Mesendoderm (in vitro differentiated cells): ENCODE data around the gene MAGI2.

Source experiments
- DNase-seq: peaks from one replicate; pipeline ENCODE4 v3.0.0; 2013
- H2AK5ac ChIP-seq: 2 replicates; pipeline ENCODE4 v1.6.1; 2013; ENCODE audit warnings: low read length, inconsistent platforms
- H2BK120ac ChIP-seq: 2 replicates; pipeline ENCODE4 v1.6.1; 2013; ENCODE audit warnings: low read depth, mild to moderate bottlenecking, low read length, moderate library complexity, mixed read lengths
- H2BK15ac ChIP-seq: replicated peaks from 2 replicates; pipeline ENCODE4 v1.6.1; 2013; ENCODE audit warnings: low read depth, mild to moderate bottlenecking, moderate library complexity
- H2BK5ac ChIP-seq: 2 replicates; pipeline ENCODE4 v1.6.1; 2013; ENCODE audit warnings: low read length, inconsistent platforms
- H3K18ac ChIP-seq: 2 replicates; pipeline ENCODE4 v1.6.1; 2013; ENCODE audit warnings: mild to moderate bottlenecking, low read length, mixed read lengths
- H3K23ac ChIP-seq: one replicate; pipeline ENCODE4 v1.6.1; 2013; ENCODE audit warnings: low read length
- H3K27ac ChIP-seq: 2 replicates; pipeline ENCODE4 v1.5.1; 2013; ENCODE audit warnings: low read depth, mild to moderate bottlenecking, inconsistent platforms, low read length, moderate library complexity
- H3K27me3 ChIP-seq: 2 replicates; pipeline ENCODE4 v1.6.1; 2013; ENCODE audit warnings: low read length, control low read depth, mild to moderate bottlenecking, inconsistent platforms; ENCODE audit not compliant: insufficient read depth, poor library complexity
- H3K36me3 ChIP-seq: 2 replicates; pipeline ENCODE4 v1.6.1; 2013; ENCODE audit warnings: low read length, inconsistent platforms; ENCODE audit not compliant: control insufficient read depth, insufficient read depth
- H3K4ac ChIP-seq: one replicate; pipeline ENCODE4 v1.6.1; 2013; ENCODE audit warnings: low read depth, mild to moderate bottlenecking, low read length, moderate library complexity
- H3K4me1 ChIP-seq: 2 replicates; pipeline ENCODE4 v1.6.1; 2013; ENCODE audit warnings: low read depth, low read length, inconsistent platforms; ENCODE audit not compliant: control insufficient read depth
- H3K4me2 ChIP-seq: 2 replicates; pipeline ENCODE4 v1.6.1; 2013; ENCODE audit warnings: low read length
- H3K4me3 ChIP-seq: 2 replicates; pipeline ENCODE4 v1.5.1; 2013; ENCODE audit warnings: mild to moderate bottlenecking, low read length
- H3K56ac ChIP-seq: one replicate; pipeline ENCODE4 v1.6.1; 2013; ENCODE audit warnings: low read length
- H3K79me1 ChIP-seq: 2 replicates; pipeline ENCODE4 v1.6.1; 2013; ENCODE audit warnings: low read length, inconsistent platforms
- H3K79me2 ChIP-seq: 2 replicates; pipeline ENCODE4 v1.6.1; 2013; ENCODE audit warnings: mild to moderate bottlenecking, low read length; ENCODE audit not compliant: control insufficient read depth, insufficient read depth
- H3K9ac ChIP-seq: 2 replicates; pipeline ENCODE4 v1.6.1; 2013; ENCODE audit warnings: low read length, inconsistent platforms
- H4K5ac ChIP-seq: one replicate; pipeline ENCODE4 v1.6.1; 2013; ENCODE audit warnings: low read length
- H4K8ac ChIP-seq: one replicate; pipeline ENCODE4 v1.6.1; 2013; ENCODE audit warnings: low read depth, mild to moderate bottlenecking, control low read depth, low read length, moderate library complexity
- WGBS: extraction: QIAGEN DNeasy Blood & Tissue Kit; methylation state at CpG from one replicate; pipeline ENCODE4 v1.1.7; 2013; ENCODE audit warnings: low lambda C conversion rate, missing lambda C conversion rate; ENCODE audit not compliant: insufficient coverage; ENCODE audit errors: extremely low coverage; 5-methylcytosine and 5-hydroxymethylcytosine counted together

Gene MAGI2

DNA sequence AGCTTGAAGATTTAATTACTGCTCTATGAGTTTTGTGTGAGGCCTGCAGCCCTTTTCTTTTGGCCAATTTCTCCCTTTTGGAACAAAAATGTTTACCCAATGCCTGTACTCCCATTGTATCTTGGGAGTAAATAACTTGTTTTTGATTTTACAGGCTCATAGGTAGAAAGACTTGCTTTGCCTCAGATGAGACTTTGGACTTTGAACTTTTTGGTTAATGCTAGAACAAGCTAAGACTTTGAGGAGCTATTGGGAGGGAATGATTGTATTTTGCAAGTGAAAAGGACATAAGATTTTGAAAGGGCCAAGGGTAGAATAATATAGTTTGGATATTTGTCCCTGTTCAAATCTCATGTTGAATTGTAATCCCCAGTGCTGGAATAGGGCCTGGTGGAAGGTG lies 152.0 kb downstream of the MAGI2 start:
- Histone ChIP-seq H2BK15ac (no peak overlapping the region), H3K23ac (no peak overlapping the region), H2AK5ac (no peak overlapping the region), H3K36me3 (no peaks in the 10 kb centered on the region), H2BK5ac (no peak overlapping the region), H3K79me2 (no peaks in the 10 kb centered on the region), H3K18ac (no peak overlapping the region), H4K8ac (no peak overlapping the region), H3K4me2 (no peak overlapping the region), H3K9ac (no peak overlapping the region), H3K4ac (no peak overlapping the region), H3K4me3 (no peak overlapping the region), H3K4me1 (no peaks in the 10 kb centered on the region), H3K27me3 (no peaks in the 10 kb centered on the region), H3K56ac (no peak overlapping the region), H3K79me1 (no peaks in the 10 kb centered on the region), H3K27ac (no peak overlapping the region), H2BK120ac (no peak overlapping the region), H4K5ac (no peak overlapping the region)
- no peak for DNase-seq

DNA sequence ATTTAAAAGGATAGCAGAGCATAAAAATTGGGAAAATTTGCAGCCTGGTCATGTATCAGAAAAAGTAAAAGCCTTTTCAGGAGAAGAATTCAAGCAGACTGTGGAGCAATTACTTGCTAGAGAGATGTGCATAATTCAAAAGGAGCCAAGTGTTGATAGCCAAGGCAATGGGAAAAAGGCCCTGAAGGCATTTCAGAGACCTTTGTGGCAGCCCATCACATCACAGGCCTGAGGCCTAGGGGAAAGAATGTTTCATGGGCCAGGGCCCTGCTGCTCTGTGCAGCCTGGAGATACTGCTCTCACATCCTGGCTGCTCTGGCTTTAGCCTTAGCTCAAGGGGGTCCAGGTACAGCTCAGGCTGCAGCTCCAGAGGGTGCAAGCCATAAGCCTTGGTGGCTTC lies 152.9 kb downstream of the MAGI2 start:
- no peaks in the 10 kb centered on the region for H3K4me1 ChIP-seq
- no peak overlapping the region for H3K4me3 ChIP-seq

DNA sequence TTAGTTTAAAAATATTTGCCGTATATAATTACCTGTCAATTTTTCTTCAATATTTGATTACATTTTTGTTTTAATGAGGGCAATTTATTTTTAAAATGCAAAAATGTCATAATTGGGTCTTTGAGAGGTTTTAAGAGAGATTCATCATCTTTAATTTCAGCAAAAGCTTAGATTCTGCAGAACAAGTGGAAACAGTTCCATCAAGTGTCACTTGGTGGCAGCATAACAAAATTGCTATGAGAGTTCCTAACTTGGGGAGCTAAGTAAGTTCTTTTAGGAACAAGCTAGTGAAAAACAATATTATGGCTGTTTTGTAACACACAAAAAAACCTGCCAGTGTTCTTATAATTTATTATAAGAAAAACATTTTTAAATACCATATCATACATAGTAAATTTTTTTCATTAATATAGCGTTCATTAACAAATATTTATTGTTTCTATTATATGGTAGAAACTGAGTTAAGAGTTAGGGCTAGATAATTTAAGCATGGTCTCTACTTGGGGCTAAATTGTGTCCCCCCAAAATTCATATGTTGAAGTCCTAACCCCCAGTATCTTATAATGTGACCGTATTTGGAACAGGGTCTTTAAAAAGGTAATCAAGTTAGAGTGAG lies 155.2 kb downstream of the MAGI2 start:
- Histone ChIP-seq H3K4me2 (no peak overlapping the region), H2BK15ac (no peak overlapping the region), H2BK5ac (no peak overlapping the region), H3K9ac (no peak overlapping the region), H3K27ac (no peak overlapping the region), H3K4me1 (no peaks in the 10 kb centered on the region), H3K79me1 (no peaks in the 10 kb centered on the region), H2BK120ac (no peak overlapping the region), H4K5ac (no peak overlapping the region), H3K36me3 (no peaks in the 10 kb centered on the region), H2AK5ac (no peak overlapping the region), H3K27me3 (no peaks in the 10 kb centered on the region), H3K23ac (no peak overlapping the region), H4K8ac (no peak overlapping the region), H3K79me2 (no peaks in the 10 kb centered on the region), H3K4ac (no peak overlapping the region), H3K4me3 (no peak overlapping the region), H3K18ac (no peak overlapping the region), H3K56ac (no peak overlapping the region)
- WGBS: no CpG with 5 or more reads among the region's 3 CpGs
- peak; percentile 47 for DNase-seq

More for the DNA sequence above, 152.9 kb downstream of the MAGI2 start:
- Histone ChIP-seq H3K4me2 (no peak overlapping the region), H2AK5ac (no peak overlapping the region), H3K18ac (no peak overlapping the region), H3K4ac (no peak overlapping the region), H2BK120ac (no peak overlapping the region), H3K36me3 (no peaks in the 10 kb centered on the region), H3K79me2 (no peaks in the 10 kb centered on the region), H3K27ac (no peak overlapping the region), H4K5ac (no peak overlapping the region), H2BK15ac (no peak overlapping the region), H3K23ac (no peak overlapping the region), H3K79me1 (no peaks in the 10 kb centered on the region), H3K9ac (no peak overlapping the region), H2BK5ac (no peak overlapping the region), H3K56ac (no peak overlapping the region), H3K27me3 (no peaks in the 10 kb centered on the region), H4K8ac (no peak overlapping the region)
- DNase-seq: no peak

DNA sequence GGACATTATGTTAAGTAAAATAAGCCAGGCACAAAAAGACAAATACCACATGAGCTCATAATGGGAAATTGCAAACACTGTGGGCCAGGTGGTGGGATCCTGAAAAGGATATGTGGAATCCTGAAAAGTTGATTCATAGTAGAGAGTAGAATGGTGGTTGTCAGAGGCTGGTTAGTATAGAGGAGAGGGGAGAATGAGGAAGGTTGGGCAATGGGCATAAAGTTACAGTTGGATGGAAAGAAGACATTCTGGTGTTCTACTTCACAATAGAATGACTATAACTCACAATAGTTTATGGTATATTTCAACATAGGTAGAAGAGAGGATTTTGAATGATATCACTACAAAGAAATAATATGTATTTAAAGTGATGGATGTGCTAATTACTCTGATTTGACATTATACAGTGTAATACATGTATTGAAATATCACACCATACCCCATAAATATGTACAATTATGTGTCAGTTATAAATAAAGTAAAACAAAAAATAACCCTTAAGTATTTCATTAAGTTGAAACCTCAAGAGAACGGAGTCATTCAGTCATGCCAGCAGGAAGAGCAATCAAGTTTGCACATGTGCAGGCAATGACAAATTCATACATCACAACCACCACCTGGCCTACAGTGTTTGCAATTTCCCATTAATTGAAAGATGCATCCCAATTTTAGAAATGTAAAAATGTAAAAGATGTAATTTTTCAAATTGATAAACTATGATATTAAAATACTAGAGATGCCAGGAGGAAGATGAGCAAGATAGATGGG lies 156.7 kb downstream of the MAGI2 start:
- H3K18ac ChIP-seq: no peak overlapping the region
- no peak for DNase-seq
- no peaks in the 10 kb centered on the region for H3K36me3 ChIP-seq
- H3K79me1 ChIP-seq: no peaks in the 10 kb centered on the region
- no peak overlapping the region for H3K9ac ChIP-seq
- no peak overlapping the region for H2BK120ac ChIP-seq
- H3K79me2 ChIP-seq: no peaks in the 10 kb centered on the region
- H3K27ac ChIP-seq: no peak overlapping the region
- H3K27me3 ChIP-seq: no peaks in the 10 kb centered on the region
- H3K4ac ChIP-seq: no peak overlapping the region
- H4K5ac ChIP-seq: no peak overlapping the region
- WGBS: no CpG with 5 or more reads among the region's 1 CpG
- H3K4me1 ChIP-seq: no peaks in the 10 kb centered on the region
- no peak overlapping the region for H3K23ac ChIP-seq
- H2AK5ac ChIP-seq: no peak overlapping the region
- H2BK15ac ChIP-seq: no peak overlapping the region
- no peak overlapping the region for H3K56ac ChIP-seq
- no peak overlapping the region for H4K8ac ChIP-seq
- H2BK5ac ChIP-seq: no peak overlapping the region
- H3K4me2 ChIP-seq: no peak overlapping the region
- H3K4me3 ChIP-seq: no peak overlapping the region

DNA sequence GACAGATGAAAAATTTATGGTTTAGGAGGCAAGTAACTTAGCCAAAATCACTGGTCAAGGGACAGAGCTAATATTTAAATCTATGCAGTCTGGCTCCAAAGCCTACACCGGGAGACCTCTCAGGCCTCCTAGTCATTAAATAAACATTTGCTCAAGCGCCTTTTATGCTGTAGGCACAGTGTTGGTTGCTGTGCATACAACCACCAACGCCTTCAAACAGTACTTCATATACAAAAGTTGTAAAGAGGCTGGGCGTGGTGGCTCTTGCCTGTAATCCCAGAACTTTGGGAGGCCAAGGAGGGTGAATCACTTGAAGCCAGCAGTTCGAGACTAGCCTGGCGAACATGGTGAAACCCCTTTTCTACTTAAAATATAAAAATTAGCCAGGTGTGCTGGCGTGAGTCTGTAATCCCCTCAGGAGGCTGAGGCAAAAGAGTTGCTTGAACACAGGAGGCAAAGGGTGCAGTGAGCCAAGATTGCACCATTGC lies 159.8 kb downstream of the MAGI2 start:
- H3K27me3 ChIP-seq: no peaks in the 10 kb centered on the region
- no peak overlapping the region for H3K4ac ChIP-seq
- no peak overlapping the region for H3K4me3 ChIP-seq
- no peaks in the 10 kb centered on the region for H3K36me3 ChIP-seq
- no peak overlapping the region for H3K56ac ChIP-seq
- H4K8ac ChIP-seq: peak overlapping the region; percentile 39
- H3K79me2 ChIP-seq: no peaks in the 10 kb centered on the region
- DNase-seq: no peak
- H3K79me1 ChIP-seq: no peaks in the 10 kb centered on the region
- no peaks in the 10 kb centered on the region for H3K4me1 ChIP-seq
- H2BK15ac ChIP-seq: no peak overlapping the region
- WGBS: no CpG with 5 or more reads among the region's 7 CpGs
- no peak overlapping the region for H3K4me2 ChIP-seq
- H4K5ac ChIP-seq: no peak overlapping the region
- H3K27ac ChIP-seq: no peak overlapping the region
- no peak overlapping the region for H2AK5ac ChIP-seq
- no peak overlapping the region for H3K23ac ChIP-seq
- H2BK5ac ChIP-seq: no peak overlapping the region
- no peak overlapping the region for H3K18ac ChIP-seq
- no peak overlapping the region for H3K9ac ChIP-seq
- H2BK120ac ChIP-seq: no peak overlapping the region

DNA sequence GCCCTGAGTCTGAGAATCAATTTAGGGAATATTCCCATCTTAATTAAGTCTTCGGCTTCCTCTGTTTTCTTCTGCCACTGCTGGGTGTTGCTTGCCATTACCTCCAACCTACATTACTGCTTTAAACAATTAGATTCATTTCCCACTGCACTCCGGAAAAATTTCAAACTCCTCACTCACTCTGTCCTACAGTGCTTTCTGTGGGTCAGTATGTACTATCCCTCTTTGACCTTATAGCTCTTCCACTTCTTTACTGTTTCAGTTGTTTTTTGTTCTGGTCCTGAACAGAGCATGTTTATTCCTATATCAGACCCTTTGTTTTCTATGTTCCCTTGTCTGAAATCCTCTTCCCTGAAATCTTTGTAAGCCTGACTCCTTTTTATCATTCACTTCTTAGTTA lies 160.6 kb downstream of the MAGI2 start:
- DNase-seq: no peak
- Histone ChIP-seq H3K9ac (no peak overlapping the region), H4K5ac (no peak overlapping the region), H3K56ac (no peak overlapping the region), H3K27ac (no peak overlapping the region), H3K79me1 (no peaks in the 10 kb centered on the region), H2AK5ac (no peak overlapping the region), H3K4ac (no peak overlapping the region), H3K4me2 (no peak overlapping the region), H3K4me3 (no peak overlapping the region), H4K8ac (no peak overlapping the region), H3K79me2 (no peaks in the 10 kb centered on the region), H3K36me3 (no peaks in the 10 kb centered on the region), H3K4me1 (no peaks in the 10 kb centered on the region), H2BK120ac (no peak overlapping the region), H2BK15ac (no peak overlapping the region), H2BK5ac (no peak overlapping the region), H3K18ac (no peak overlapping the region), H3K23ac (no peak overlapping the region), H3K27me3 (no peaks in the 10 kb centered on the region)
- no CpG with 5 or more reads among the region's 2 CpGs for WGBS
